Neuronal stem cell (in vitro differentiated cells): ENCODE measurements around the gene POLR2H.

ENCODE experiments used
- DNase-seq: peaks from one replicate; pipeline ENCODE4 v3.0.0-alpha.2; 2013; ENCODE audit warnings: low spot score
- H2AFZ ChIP-seq: one replicate; pipeline ENCODE4 v1.6.1; 2013; ENCODE audit warnings: mild to moderate bottlenecking, low read length, inconsistent platforms
- H2AK5ac ChIP-seq: 2 replicates; pipeline ENCODE4 v1.6.1; 2013; ENCODE audit warnings: low read depth, mild to moderate bottlenecking, inconsistent platforms, low read length, moderate library complexity, mixed read lengths
- H2BK120ac ChIP-seq: 2 replicates; pipeline ENCODE4 v1.6.1; 2013; ENCODE audit warnings: low read depth, mild to moderate bottlenecking, inconsistent platforms, low read length, moderate library complexity, mixed read lengths
- H2BK12ac ChIP-seq: one replicate; pipeline ENCODE4 v1.6.1; 2013; ENCODE audit warnings: low read length, inconsistent platforms
- H2BK15ac ChIP-seq: 2 replicates; pipeline ENCODE4 v1.6.1; 2013; ENCODE audit warnings: mild to moderate bottlenecking, low read length, inconsistent platforms, mixed read lengths
- H2BK5ac ChIP-seq: one replicate; pipeline ENCODE4 v1.6.1; 2013; ENCODE audit warnings: inconsistent platforms, mild to moderate bottlenecking, low read length, moderate library complexity
- H3K14ac ChIP-seq: one replicate; pipeline ENCODE4 v1.6.1; 2013; ENCODE audit warnings: low read length, inconsistent platforms
- H3K18ac ChIP-seq: 2 replicates; pipeline ENCODE4 v1.6.1; 2013; ENCODE audit warnings: low read length, inconsistent platforms
- H3K23ac ChIP-seq: 2 replicates; pipeline ENCODE4 v1.6.1; 2013; ENCODE audit warnings: low read depth, mild to moderate bottlenecking, mixed read lengths, low read length, inconsistent platforms; ENCODE audit not compliant: poor library complexity
- H3K27ac ChIP-seq: replicated peaks from 3 replicates; pipeline ENCODE4 v1.5.1; 2013; ENCODE audit warnings: low read length, inconsistent platforms
- H3K27me3 ChIP-seq, 3 experiments: 2 replicates each; pipeline ENCODE4 v1.6.1; 2013; ENCODE audit warnings: low read length in 3 of 3, mild to moderate bottlenecking in 2 of 3, inconsistent platforms in 1 of 3, low read depth in 1 of 3, mixed read lengths in 1 of 3, moderate library complexity in 1 of 3; ENCODE audit not compliant: control insufficient read depth in 3 of 3, insufficient read depth in 3 of 3
- H3K36me3 ChIP-seq, 2 donors: replicated peaks in 1 of 2; 2 replicates each; pipeline ENCODE4 v1.6.1; 2013; ENCODE audit warnings: low read length in 2 of 2; ENCODE audit not compliant: control insufficient read depth in 2 of 2, insufficient read depth in 2 of 2
- H3K4ac ChIP-seq: 2 replicates; pipeline ENCODE4 v1.6.1; 2013; ENCODE audit warnings: inconsistent platforms, mild to moderate bottlenecking, low read length, moderate library complexity
- H3K4me1 ChIP-seq, 2 donors: 1 replicate in 1 of 2; 2 replicates in 1 of 2; pipeline ENCODE4 v1.6.1; 2013; ENCODE audit warnings: low read length in 2 of 2, low read depth in 1 of 2; ENCODE audit not compliant: control insufficient read depth in 2 of 2, insufficient read depth in 1 of 2
- H3K4me2 ChIP-seq: one replicate; pipeline ENCODE4 v1.6.1; 2013; ENCODE audit warnings: mild to moderate bottlenecking, low read length, inconsistent platforms; ENCODE audit not compliant: insufficient read depth, poor library complexity, severe bottlenecking
- H3K4me3 ChIP-seq, 2 donors: 2 replicates each; pipeline ENCODE4 v1.5.1; 2013; ENCODE audit warnings: low read length in 2 of 2, mild to moderate bottlenecking in 2 of 2, inconsistent platforms in 1 of 2, moderate library complexity in 1 of 2
- H3K79me1 ChIP-seq: one replicate; pipeline ENCODE4 v1.6.1; 2013; ENCODE audit warnings: low read depth, mild to moderate bottlenecking, inconsistent platforms, low read length, moderate library complexity
- H3K9ac ChIP-seq: one replicate; pipeline ENCODE4 v1.6.1; 2013; ENCODE audit warnings: mild to moderate bottlenecking, low read depth, low read length, inconsistent platforms; ENCODE audit not compliant: poor library complexity
- H3K9me3 ChIP-seq, 2 donors: replicated peaks in 1 of 2; 2 replicates each; pipeline versions ENCODE3 to v1.6.1; 2013; ENCODE audit warnings: low read length in 2 of 2, mild to moderate bottlenecking in 2 of 2, inconsistent platforms in 1 of 2, low read depth in 1 of 2, mixed read lengths in 1 of 2, moderate library complexity in 1 of 2; ENCODE audit not compliant: control insufficient read depth in 2 of 2, insufficient read depth in 1 of 2
- H4K8ac ChIP-seq: one replicate; pipeline ENCODE4 v1.6.1; 2013; ENCODE audit warnings: low read depth, mild to moderate bottlenecking, inconsistent platforms, low read length, moderate library complexity
- H4K91ac ChIP-seq: one replicate; pipeline ENCODE4 v1.6.1; 2013; ENCODE audit warnings: low read length, low read depth, mild to moderate bottlenecking, inconsistent platforms; ENCODE audit not compliant: poor library complexity
- WGBS, 2 donors: extraction: QIAGEN DNeasy Blood & Tissue Kit; methylation state at CpG; one replicate each; pipeline ENCODE4 v1.1.7; 2013; ENCODE audit warnings: missing lambda C conversion rate in 2 of 2, mixed read lengths in 1 of 2; ENCODE audit not compliant: insufficient read length in 2 of 2, insufficient replicate concordance in 1 of 2; ENCODE audit errors: extremely low coverage in 2 of 2; 5-methylcytosine and 5-hydroxymethylcytosine counted together

The POLR2H gene

GRCh38 chr3:184335661-184336546 lies 25.6 kb upstream of the POLR2H start:
- peak overlapping the region; percentile 82 for H3K9ac ChIP-seq
- H3K79me1 ChIP-seq: peaks cover 5% of the 10 kb centered on the region
- no peaks in the 10 kb centered on the region for H3K9me3 ChIP-seq
- H2BK120ac ChIP-seq: peak overlapping the region; percentile 35
- H3K18ac ChIP-seq: peak overlapping the region; percentile 92
- peak overlapping the region; percentile 60 to 91 for H3K4me3 ChIP-seq
- H4K8ac ChIP-seq: no peak overlapping the region
- H3K4me1 ChIP-seq: peaks cover 20 to 31% of the 10 kb centered on the region in 2 donors
- no peaks in the 10 kb centered on the region for H3K27me3 ChIP-seq
- peak overlapping the region; percentile 86 for H2AK5ac ChIP-seq
- H3K23ac ChIP-seq: peak overlapping the region; percentile 40
- peak overlapping the region; percentile 67 for H2BK5ac ChIP-seq
- peak overlapping the region; percentile 86 for H3K27ac ChIP-seq
- peak overlapping the region; percentile 78 for H3K4me2 ChIP-seq
- peak overlapping the region; percentile 40 for H2BK15ac ChIP-seq
- H3K14ac ChIP-seq: peak overlapping the region; percentile 42
- no peak overlapping the region for H4K91ac ChIP-seq
- WGBS, 2 donors: no CpG with 5 or more reads among the region's 77 CpGs
- peaks cover 35 to 47% of the 10 kb centered on the region in 2 donors for H3K36me3 ChIP-seq
- H2BK12ac ChIP-seq: no peak overlapping the region
- H3K4ac ChIP-seq: no peak overlapping the region
- DNase-seq: peak; percentile 86
- H2AFZ ChIP-seq: peak overlapping the region; percentile 87

- Histone ChIP-seq H4K91ac (no peak overlapping the region), H3K79me1 (peaks cover 5% of the 10 kb centered on the region), H3K23ac (no peak overlapping the region), H2BK5ac (peak overlapping the region; percentile 67), H2BK12ac (no peak overlapping the region), H2AFZ (peak overlapping the region; percentile 87), H3K9ac (peak overlapping the region; percentile 82), H3K4ac (peak overlapping the region; percentile 26), H3K4me1 (peaks cover 20 to 31% of the 10 kb centered on the region in 2 donors), H3K27ac (peak overlapping the region; percentile 86), H3K36me3 (peaks cover 34 to 41% of the 10 kb centered on the region in 2 donors), H3K18ac (peak overlapping the region; percentile 86), H3K4me3 (peak overlapping the region; percentile 60 to 91), H3K14ac (peak overlapping the region; percentile 77), H4K8ac (no peak overlapping the region), H2BK120ac (peak overlapping the region; percentile 35), H2AK5ac (peak overlapping the region; percentile 86), H2BK15ac (peak overlapping the region; percentile 40), H3K4me2 (peak overlapping the region; percentile 78), H3K27me3 (no peaks in the 10 kb centered on the region), H3K9me3 (no peaks in the 10 kb centered on the region)
- DNase-seq: no peak
- WGBS, 2 donors: no CpG with 5 or more reads among the region's 17 CpGs
Observed at GRCh38 chr3:184336547-184337398, 24.7 kb upstream of the POLR2H start.

- WGBS, 2 donors: no CpG with 5 or more reads among the region's 6 CpGs
- H3K23ac ChIP-seq: no peak within 1 kb of the TSS
- H3K4ac ChIP-seq: peak within 1 kb of the TSS; percentile 26
- peaks cover 20 to 31% of the 10 kb centered on the region in 2 donors for H3K4me1 ChIP-seq
- H3K4me2 ChIP-seq: peak within 1 kb of the TSS; percentile 78
- H3K4me3 ChIP-seq: peak within 1 kb of the TSS; percentile 60 to 91
- H2AFZ ChIP-seq: peak within 1 kb of the TSS; percentile 81
- H3K27me3 ChIP-seq: no peaks in the 10 kb centered on the region
- H2BK120ac ChIP-seq: no peak within 1 kb of the TSS
- H3K9ac ChIP-seq: peak within 1 kb of the TSS; percentile 82
- DNase-seq: no peak
- peaks cover 5% of the 10 kb centered on the region for H3K79me1 ChIP-seq
- peak within 1 kb of the TSS; percentile 40 for H2BK15ac ChIP-seq
- H3K27ac ChIP-seq: peak within 1 kb of the TSS; percentile 86
- peak within 1 kb of the TSS; percentile 86 for H2AK5ac ChIP-seq
- no peak within 1 kb of the TSS for H4K8ac ChIP-seq
- H3K14ac ChIP-seq: peak within 1 kb of the TSS; percentile 77
- no peak within 1 kb of the TSS for H4K91ac ChIP-seq
- no peak within 1 kb of the TSS for H2BK12ac ChIP-seq
- no peaks in the 10 kb centered on the region for H3K9me3 ChIP-seq
- peaks cover 31 to 39% of the 10 kb centered on the region in 2 donors for H3K36me3 ChIP-seq
- H3K18ac ChIP-seq: peak within 1 kb of the TSS; percentile 86
- peak within 1 kb of the TSS; percentile 67 for H2BK5ac ChIP-seq
Observed at GRCh38 chr3:184337399-184337714, 24.2 kb upstream of the POLR2H start, which contains the start of gene FAM131A. Gene FAM131A (plus strand): TSS chr3:184337600. CDS start chr3:184337631, 31 bp downstream.
